GM19035 (cell line): ENCODE measurements around the gene GLS.
"Not testable (repeated sequence)": the region's sequence is repeated elsewhere in the genome, so short reads cannot be mapped to it uniquely, and the experiment has no call there.

Experiments
- ATAC-seq: cut with Tn5 transposase; IDR thresholded peaks from one replicate; pipeline ENCODE4 v1.9.1; 2021; ENCODE audit not compliant: unreplicated experiment

GLS gene

DNA sequence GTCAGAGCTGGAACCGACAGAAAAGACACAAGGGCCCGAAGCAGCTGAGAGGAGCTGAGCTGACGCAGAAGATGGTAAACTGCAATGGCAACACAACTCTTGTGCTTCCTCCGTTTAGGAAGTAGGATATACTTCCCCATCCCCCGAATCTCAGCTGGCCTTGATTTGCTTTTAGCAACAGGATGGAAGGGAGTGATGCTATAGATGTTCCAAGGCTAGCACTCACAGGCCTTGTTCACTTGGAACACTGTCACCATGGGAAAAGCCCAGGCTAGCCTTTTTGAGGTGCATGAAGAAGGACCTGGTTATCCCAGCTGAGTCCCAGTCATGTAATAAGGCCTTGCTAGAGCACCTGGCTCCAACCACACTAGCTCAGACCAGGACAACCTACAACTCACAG lies 107.3 kb downstream of the GLS start:
- no peak for ATAC-seq

DNA sequence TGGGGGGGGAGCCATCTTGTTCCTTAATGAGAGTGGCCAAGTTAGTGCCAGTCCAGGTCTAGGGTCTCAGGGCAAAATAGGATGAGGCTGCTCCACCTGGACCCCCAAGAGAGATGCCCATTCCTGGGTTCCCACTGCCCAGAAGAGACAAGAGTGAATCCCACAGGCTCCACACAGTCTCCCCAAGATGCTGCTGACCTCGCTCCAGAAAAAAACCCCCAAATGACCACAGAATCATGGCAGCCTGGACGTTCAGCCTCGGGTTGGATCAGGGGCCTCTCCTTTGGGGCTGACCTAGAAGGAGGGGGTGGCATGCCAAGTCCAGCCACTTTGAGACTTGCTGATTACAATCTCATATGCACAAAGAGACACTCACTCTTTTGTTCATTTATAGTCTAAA lies 108.3 kb downstream of the GLS start:
- no peak for ATAC-seq

DNA sequence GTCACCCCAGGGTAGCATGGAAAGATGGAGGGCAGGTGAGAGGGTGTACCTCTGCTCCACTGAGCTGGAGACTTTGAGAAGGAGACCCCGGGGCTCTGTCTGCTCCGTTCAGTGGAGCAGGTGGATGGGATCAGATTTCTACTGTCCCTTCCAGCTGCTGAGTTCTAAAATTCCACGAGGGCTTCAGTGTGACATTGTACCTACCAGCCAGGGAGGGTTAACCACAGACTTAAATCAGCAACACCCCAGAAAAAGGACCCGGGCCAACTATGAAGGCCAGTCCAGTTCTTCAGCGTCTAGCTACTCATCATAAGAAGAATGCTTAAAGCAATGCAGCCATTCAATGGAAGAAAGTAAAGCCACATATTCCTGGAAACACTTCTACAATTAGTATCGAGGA lies 109.5 kb downstream of the GLS start:
- ATAC-seq, result no peak

DNA sequence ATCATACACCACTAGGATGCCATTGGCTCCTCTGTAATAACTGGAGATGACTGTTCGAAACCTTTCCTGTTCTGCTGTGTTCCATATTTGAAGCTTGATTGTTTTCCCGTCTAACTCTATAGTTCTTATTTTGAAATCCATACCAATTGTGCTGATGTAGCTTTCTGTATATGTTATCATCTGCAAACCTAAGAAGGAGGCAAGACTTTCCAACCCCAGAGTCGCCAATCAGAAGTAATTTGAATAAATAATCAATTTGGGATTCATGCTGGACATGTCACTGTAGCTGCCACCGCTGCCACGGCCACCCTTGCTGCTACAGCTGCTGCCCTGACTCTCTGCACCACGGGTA lies 112.6 kb downstream of the GLS start:
- ATAC-seq, result no peak

DNA sequence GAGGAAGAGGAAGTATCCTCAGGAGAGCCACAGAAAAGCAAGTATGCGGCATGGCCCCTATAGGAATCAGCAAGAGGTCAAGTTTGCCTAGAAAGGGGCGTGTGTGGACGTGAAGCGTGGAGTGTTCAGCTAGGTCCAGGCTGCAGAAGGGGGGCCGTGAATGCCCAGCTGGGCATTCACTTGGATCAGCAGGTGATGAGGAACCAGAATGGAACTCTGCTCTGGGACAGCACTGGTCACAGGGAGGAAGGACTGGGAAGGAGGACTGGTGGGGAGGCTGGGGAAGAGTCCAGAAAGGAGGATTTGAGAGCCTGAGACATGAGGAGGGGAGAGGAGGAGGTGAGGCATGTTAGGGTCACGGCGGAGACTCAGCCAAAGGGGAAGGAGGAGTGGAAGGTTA lies 113.5 kb downstream of the GLS start:
- ATAC-seq, result no peak

DNA sequence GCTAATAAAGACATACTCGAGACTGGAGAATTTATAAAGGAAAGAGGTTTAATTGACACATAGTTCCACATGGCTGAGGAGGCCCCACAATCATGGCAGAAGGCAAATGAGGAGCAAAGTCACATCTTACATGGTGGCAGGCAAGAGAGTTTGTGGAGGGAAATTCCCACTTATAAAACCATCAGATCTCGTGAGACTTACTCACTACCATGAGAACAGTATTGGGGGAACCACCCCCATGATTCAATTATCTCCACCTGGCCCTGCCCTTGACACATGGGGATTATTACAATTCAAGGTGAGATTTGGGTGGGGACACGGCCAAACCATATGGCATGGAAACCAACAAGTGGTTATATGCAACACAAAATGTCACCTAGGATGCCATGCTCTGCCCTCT lies 114.7 kb downstream of the GLS start:
- ATAC-seq, result not testable (repeated sequence)

DNA sequence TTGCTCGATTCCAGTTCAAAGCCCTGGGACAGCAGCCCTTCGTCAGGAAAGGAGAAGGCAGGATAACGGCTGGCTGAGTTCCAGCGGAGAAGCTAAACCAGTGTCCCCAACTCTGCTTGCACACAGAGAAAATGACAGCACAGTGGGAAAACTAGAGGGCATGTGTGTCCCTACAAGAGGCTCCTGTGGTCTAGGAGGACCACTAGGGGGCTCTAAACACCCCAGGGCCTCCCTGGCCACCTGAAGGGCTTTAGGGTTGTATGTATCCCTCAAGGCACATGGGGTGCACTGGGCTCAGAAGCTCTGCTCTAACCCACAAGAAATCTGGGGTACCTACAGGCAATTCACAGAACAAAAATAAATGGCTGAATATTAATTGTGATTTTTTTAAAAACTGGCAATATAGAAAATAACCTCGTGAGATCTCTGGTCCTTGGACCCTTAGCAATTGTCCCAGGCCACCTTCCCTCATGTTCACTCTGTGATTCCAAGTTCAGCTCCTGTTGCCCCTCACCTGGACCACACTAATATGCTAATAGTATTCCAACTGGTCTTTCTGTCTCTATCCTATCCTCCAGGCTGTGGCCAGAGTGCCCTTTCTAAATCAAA lies 115.8 kb downstream of the GLS start:
- ATAC-seq, result no peak

DNA sequence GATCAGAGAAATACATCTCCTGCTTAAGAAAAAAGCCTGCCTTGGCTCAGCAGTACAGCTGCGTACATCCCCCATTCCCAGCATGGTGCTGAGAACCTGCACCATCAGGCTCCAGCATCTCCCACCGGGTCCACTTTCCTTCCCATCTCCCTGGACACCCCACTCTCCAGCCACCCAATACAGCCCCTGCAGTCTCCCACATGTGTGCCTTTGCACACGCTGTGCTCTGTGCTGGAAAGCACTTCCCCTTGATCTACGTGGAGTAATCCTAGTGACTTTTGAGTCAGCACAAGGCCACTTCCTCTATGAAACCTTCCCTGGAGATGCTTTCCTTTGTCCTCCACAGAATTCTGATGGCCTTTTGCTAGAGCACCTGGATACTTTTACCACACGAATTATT lies 116.3 kb downstream of the GLS start:
- no peak for ATAC-seq

DNA sequence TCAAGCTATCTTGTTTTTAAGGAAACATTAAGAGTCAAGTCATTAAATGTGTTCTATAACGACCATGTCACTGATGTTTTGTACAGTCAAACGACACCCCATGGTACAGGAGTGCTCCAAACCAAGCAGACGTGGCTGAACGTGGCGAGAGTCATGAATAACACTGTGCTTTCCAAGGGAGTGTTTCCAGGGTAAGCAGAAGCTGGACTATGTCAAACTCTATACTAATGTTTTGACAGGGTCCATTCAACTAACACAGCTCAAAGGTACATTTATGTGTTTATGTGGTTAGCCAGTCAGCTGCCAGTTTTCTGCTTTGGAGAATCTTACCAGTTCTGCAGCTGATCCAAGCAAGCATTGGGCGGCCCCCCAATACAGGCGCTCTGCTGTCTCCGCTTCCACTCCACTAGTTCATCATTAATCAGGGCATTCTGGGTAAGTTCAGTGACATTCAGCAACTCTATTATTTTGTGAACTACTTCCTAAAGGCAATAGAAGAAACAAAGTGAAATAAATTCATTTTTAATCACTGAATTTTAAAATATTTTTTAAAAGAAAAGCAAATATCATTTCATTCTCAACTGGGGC lies 117.0 kb downstream of the GLS start:
- ATAC-seq, result no peak

DNA sequence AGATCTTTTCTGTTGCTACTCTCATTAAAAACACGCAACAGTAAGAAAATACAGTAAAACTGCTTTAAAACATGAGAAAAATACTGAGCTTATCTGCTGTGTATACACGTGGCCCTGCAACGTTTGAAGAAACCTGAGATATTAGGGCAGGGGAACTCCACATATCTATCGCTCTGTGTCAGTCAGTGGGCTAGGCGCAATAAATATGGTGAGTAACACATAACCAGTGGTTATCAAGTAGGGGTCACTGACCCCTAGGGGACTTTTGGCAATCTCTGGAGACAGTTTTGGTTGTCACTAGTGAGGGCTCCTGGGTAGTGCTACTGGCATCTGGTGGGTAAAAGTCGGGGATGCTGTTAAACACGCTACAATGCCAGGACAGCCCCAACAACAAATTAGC lies 118.4 kb downstream of the GLS start:
- ATAC-seq, result no peak

DNA sequence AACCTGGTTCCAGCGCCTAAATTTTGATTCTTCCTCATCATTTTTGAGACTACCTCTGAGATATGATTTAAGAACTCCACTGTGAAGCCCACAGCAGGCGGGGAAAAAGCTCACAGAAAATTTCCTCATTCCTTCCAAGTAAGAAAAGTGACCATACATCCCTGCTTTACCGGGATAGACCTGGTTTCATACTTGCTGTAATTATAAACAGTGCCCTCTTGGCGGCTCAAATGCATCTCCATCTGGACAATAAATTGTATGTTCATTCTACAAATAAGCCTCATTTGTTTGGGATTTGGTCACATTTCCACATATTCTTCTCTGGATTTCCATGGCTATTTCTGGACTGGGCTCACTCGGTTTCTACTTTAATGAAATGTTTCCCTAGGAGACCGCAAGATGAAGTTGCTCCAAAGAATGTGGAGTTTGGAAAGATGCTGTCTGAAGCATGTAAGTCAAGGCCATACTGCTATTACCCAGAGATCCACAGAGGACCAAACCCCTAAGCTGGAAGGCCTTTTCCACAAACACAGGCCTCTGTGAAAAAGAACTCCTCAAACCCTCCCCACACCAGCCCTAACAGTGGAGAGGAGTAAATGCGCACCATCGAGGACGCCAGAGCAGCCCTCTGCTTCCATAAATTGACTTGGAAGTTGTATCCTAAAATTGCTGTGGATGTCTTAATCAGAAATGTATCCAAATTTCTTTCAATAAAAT lies 119.5 kb downstream of the GLS start:
- ATAC-seq, result no peak

DNA sequence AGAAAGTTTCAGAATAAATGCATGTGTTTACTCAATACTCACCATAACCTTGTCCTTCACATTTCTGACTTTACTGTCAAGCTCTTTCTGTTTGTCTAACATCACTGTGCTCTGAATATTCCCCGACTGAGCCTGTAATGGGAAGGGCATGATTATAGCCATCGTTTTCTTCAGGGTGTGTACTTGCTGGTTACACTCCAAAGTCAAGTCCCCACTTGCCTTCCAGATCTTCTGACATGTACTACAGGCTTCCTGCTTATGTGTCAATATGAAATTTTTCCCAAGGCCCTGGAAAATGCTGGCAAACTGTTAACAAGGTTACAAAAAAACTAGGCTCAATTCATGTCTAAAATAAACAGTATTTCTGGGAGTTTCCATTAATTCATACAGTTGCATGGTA lies 120.4 kb downstream of the GLS start:
- ATAC-seq, result no peak

DNA sequence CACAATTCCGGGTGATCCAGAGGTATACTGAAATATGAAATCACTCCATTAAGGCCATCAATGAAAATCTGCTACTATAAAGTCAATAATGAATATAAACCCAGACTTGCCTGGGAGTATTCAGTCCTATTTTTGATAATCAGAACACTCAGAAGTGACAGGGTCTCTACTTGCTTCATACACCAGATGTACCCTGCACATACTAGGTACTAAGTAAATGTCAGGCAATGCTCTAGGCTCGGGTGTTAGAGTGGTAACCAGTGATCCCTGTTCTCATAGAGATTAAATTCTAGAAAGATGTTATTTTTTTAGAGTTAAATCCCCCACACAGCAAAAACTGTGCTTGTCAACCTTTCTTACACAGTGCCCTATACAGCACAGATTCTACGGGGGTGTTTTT lies 121.0 kb downstream of the GLS start:
- no peak for ATAC-seq

DNA sequence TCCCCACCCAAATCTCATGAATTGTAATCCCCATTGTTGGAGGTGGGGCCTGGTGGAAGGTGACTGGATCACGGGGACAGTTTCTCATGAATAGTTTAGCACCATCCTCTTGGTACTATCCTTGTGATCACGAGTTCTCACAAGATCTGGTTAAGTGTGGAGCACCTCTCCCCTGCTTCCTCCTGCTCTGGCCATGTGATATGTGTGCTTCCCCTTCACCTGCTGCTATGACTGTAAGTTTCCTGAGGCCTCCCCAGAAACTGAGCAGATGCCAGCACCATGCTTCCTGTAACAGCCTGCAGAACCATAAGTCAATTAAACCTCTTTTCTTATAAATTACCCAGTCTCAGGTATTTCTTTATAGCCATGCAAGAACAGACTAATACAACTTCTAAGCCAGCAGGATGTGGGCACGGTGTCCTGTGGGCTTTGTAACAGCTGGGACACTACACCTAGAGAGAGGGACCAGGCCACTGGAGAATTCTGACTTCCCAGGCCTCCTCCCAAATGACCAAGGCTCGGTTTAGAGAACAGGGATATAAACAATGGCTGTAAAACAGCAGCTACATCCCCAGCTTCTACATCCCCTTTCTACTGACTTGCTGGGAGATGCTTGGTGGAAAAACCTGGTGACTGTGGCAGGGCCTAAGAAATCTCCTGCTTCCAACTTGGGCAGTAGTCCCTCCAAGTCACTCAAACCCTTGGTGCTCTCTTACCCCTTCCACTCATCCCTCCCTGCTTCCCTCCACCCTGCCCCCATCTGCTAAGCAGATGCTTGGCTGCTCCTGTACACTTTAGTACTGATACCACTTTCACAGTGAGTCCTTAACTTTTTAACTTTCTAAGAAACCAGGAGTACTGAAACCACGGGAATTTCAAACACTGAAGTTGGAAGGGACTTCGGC lies 123.0 kb downstream of the GLS start:
- ATAC-seq, result no peak

DNA sequence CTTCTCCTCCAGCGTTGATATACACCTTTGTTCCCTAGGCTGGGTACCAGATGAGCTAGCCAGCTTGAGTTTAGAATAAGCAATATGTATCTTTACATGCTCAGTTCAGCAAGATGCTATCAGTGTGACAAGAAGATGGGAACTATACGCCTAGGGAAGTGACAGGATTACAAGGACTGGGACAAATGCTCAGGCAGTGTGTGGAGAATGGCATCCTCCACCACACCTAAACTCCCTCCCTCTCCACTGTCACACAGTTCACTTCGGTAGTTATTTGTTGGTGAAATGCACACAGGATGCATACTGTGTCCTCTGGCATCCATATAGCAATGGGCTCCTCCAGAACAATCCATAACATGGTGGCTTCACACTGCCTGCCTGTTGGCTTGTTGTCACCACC lies 125.7 kb downstream of the GLS start:
- ATAC-seq, result no peak

DNA sequence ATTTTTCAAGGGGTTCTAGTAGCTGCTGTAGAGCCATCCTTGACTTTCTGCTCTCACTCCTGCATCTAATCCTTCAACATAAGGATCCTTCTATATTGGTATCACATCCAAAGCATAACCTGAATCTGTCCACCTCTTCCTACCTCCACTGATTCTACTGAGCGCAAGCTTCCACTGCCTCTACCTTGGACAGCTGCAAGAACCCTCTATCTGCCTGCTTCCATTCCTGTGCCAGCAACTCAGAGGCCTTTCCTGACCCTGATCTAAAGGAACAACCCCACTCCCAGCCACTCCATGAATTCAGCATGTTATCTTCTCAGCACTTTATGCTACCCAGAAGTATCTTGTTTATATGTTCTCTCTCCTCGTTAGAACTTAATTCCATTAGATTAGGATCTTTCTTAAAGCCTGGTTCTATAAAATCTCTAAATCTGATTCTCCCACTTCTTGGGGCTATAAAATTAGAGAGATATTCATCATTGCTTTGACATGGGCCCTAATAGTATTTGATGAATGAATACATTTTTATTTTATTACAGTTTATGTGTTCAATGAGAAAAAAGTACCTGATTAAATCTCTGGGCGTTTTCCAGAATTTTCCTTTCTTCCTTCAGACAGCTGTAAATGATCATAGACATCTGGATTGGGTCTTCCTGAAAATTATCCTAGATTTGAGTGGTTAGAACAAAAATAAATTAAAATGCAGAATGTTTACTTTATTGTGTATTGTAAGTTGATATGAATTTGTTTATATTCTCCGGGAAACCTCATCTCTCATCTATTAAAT lies 126.6 kb downstream of the GLS start:
- no peak for ATAC-seq

DNA sequence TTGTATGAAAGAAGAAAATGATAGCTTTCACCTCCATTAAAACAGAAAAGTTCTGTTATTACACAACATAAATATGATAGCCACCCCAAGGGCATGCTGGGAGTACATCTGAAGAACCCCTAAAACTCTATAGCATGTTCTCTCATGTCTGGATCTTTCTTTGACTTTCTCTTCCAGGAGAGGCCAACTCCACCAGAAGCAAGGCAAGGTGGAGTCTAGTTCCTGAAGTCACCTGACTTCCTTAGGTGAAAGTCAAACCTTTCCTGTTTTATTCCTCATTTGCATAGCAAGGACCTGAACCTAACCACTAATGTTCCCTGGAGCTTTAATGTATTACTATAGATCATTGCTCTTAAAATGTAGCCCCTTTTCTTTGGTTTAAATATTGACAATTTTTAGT lies 127.7 kb downstream of the GLS start:
- ATAC-seq, result no peak

DNA sequence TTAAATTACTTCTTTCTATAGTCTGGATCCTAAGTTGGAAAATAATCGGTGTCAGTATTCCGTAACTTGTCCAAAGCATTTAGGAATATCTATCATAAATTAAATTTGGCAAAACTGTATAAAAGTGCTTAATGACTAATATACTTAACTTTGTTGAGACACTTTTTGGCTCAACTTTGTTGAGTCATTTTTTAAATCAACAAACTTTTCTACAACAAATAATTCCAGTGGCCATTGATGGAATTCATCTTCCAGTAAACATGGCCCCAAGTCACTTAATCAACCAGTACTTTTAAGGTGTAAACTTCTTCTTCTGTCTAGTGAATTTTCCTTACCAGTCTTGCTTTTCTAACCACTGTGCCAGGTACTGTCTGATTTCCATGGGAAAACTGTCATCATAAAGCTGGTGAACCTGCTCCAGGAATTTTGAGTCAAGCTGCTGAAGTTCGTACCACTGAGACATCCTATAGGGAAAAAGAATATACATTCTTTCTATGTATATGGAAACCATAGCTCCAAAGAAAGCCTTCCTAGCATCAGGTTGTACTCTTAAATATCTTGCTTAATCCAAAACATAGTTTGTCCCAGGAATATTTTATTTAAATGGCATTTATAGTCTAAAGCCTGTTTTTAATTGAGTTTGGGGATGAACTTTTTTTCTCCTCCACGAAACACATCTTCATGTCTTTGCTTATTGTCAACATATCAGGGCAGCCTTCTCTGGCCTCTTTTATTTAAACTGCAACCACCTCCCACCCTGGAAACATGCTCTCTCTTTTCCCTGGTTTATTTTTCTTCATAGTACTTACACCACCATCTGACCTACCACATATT lies 129.1 kb downstream of the GLS start:
- ATAC-seq, result no peak

DNA sequence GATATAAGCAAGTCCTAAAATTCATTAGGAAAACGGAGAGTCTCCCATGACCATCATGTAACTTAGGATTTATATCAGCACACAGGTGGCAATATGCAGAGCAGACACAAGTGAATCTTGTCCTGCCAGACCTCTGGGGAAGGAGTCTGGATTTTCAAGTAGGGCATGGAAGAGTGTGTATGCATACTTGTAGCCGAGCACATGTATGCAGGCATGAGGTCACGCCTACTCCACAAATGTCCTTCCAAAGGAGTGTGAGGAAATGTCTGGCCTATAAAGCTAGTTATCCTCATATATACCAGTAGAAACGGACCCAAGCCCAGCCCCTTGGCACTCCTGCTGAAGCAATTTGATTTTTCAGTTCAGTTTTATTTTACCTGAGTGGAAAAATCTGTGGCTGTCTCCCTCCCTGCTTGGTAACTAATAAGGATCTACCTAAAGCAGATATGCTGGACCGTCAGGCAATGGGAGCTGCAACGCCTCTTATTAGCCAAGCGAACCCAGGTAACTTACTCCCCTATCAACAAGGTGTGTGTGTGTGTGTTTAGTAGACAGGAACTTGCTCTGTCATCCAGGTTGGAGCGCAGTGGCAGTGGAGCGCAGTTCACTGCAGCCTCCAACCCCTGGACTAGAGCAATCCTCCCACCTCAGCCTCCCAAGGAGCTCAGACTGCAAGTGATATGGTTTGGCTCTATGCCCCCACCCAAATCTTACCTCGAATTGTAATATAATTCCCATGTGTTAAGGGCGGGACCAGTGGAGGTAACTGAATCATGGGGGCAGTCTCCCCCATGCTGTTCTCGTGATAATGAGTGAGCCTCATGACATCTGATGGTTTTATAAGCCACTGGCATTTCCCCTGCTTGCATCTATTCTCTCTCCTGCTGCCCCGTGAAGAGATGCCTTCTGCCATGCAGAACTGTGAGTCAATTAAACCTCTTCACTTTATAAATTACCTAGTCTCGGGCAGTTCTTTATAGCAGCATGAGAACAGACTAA lies 130.6 kb downstream of the GLS start:
- no peak for ATAC-seq
